ENCODE measurements around the gene ACO1. TPM values are rescaled to one million over a fixed set of nuclear protein-coding genes. Genes with fewer than 3 reads are reported as not detected.

The ACO1 gene
- total RNA-seq, 1 experiment from 2014 or later: 36.2 TPM

DNA sequence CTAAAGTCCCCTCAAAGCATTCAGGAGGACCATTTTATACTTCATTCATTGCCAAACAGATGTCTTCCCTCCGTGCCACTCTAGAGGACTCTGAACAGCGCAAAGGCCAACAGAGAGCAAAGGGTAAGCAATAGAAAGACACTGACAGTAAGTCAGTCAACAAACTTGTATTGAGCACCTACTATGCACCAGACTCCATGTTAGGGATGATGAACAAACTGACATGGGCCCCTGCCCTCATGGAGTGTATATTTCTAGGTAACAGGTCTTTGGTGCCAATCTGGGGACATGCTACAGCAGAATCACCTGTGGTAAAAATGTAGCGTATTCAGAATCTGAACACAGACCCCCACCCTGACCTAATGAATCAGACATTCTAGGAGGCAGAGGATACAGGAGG is 3.5 kb upstream of the ACO1 start:
- CTCF ChIA-PET: interaction anchor here (1.2 to 5.4 kb wide), 5 partner anchors 145 to 587 kb away, joined by 4 to 553 read pairs (median 40); partner anchors contain the start of genes NDUFB6 and RIGI
- Histone ChIP-seq H3K27ac (ENCODE audit: low read depth, low read length) (no peak overlapping the region), H3K4me3 (replicated peaks in 1 of 2; ENCODE audit: low read depth in 1 of 2, low read length in 2 of 2) (no peak overlapping the region), H3K27me3 (ENCODE audit: insufficient read depth, low read length) (no peaks in the 10 kb centered on the region), H3K4me2 (ENCODE audit: low read length) (no peak overlapping the region), H3K36me3 (ENCODE audit: control insufficient read depth in 1 of 2, insufficient read depth in 2 of 2, low read length in 2 of 2) (no peaks in the 10 kb centered on the region), H3K9ac (ENCODE audit: low read length) (no peak overlapping the region), H3K79me2 (ENCODE audit: insufficient read depth, low read length) (peaks cover 11% of the 10 kb centered on the region; the same call in 1 of the 2 replicates), H3K9me2 (ENCODE audit: insufficient read depth) (no peaks in the 10 kb centered on the region), H3K4me1 (ENCODE audit: control insufficient read depth in 1 of 2, insufficient read depth in 2 of 2, low read length in 2 of 2) (peaks cover 3 to 15% of the 10 kb centered on the region in 2 experiments; a peak in 3 of 4 replicates), H4K20me1 (ENCODE audit: insufficient read depth) (no peaks in the 10 kb centered on the region), H3K9me3 (ENCODE audit: control insufficient read depth in 1 of 2, insufficient read depth in 1 of 2, low read depth in 1 of 2, low read length in 2 of 2) (no peaks in the 10 kb centered on the region), H2AFZ (ENCODE audit: low read depth, low read length, poor library complexity, severe bottlenecking) (no peak overlapping the region)
- no TSS peak for BruUV-seq (replicated peaks)
- intact Hi-C loops (cut with micrococcal nuclease): no loop called here
- DNase-seq (ENCODE audit: low read depth, low spot score) (no peak), ATAC-seq (no peak)
- RAD21 ChIA-PET (ENCODE audit: low non-redundant PET in 1 of 2, low total read pairs in 2 of 2, uncharacterized antibody in 2 of 2, unreplicated experiment in 2 of 2): interaction anchor here in 1 of 2 experiments (2.8 kb wide), 1 partner anchor 191 kb away, joined by 18 read pairs; no protein-coding TSS in a partner anchor
- POLR2A ChIA-PET: interaction anchor here (3.0 kb wide), 1 partner anchor 199 kb away, joined by 24 read pairs; no protein-coding TSS in a partner anchor
- TF ChIP-seq ELF1 (IDR thresholded peaks at IDR 0.05; ENCODE audit: borderline replicate concordance, low read depth) (no peak), EGR1 (IDR thresholded peaks at IDR 0.05; ENCODE audit: low read depth) (no peak), FOSL1 (IDR thresholded peaks at IDR 0.05; ENCODE audit: low read depth) (no peak), CEBPB (IDR thresholded peaks at IDR 0.05; ENCODE audit: low read depth) (no peak), TCF7L2 (IDR thresholded peaks at IDR 0.05; ENCODE audit: borderline replicate concordance, extremely low read depth, insufficient read depth, insufficient read length) (no peak), ZFX (IDR thresholded peaks at IDR 0.05) (no peak), JUND (IDR thresholded peaks at IDR 0.05) (no peak), EZH2phosphoT487 (IDR thresholded peaks at IDR 0.05; ENCODE audit: borderline replicate concordance) (no peak), SIN3A (IDR thresholded peaks at IDR 0.05; ENCODE audit: low read depth) (no peak), CBX3 (IDR thresholded peaks at IDR 0.05; ENCODE audit: low read depth) (no peak), EZH2 (IDR thresholded peaks at IDR 0.05) (no peak), SRF (IDR thresholded peaks at IDR 0.05; ENCODE audit: low read depth) (no peak), POLR2A (IDR thresholded peaks at IDR 0.05; ENCODE audit: borderline replicate concordance, extremely low read depth, insufficient read depth, insufficient read length) (no peak)
- TF ChIP-seq, protein P1, sequence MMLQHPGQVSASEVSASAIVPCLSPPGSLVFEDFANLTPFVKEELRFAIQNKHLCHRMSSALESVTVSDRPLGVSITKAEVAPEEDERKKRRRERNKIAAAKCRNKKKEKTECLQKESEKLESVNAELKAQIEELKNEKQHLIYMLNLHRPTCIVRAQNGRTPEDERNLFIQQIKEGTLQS (IDR thresholded peaks at IDR 0.05): no peak
- TF ChIP-seq, protein P2, sequence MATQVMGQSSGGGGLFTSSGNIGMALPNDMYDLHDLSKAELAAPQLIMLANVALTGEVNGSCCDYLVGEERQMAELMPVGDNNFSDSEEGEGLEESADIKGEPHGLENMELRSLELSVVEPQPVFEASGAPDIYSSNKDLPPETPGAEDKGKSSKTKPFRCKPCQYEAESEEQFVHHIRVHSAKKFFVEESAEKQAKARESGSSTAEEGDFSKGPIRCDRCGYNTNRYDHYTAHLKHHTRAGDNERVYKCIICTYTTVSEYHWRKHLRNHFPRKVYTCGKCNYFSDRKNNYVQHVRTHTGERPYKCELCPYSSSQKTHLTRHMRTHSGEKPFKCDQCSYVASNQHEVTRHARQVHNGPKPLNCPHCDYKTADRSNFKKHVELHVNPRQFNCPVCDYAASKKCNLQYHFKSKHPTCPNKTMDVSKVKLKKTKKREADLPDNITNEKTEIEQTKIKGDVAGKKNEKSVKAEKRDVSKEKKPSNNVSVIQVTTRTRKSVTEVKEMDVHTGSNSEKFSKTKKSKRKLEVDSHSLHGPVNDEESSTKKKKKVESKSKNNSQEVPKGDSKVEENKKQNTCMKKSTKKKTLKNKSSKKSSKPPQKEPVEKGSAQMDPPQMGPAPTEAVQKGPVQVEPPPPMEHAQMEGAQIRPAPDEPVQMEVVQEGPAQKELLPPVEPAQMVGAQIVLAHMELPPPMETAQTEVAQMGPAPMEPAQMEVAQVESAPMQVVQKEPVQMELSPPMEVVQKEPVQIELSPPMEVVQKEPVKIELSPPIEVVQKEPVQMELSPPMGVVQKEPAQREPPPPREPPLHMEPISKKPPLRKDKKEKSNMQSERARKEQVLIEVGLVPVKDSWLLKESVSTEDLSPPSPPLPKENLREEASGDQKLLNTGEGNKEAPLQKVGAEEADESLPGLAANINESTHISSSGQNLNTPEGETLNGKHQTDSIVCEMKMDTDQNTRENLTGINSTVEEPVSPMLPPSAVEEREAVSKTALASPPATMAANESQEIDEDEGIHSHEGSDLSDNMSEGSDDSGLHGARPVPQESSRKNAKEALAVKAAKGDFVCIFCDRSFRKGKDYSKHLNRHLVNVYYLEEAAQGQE (IDR thresholded peaks at IDR 0.05; ENCODE audit: low read depth): no peak
